ENCODE measurements around the gene LPP. TPM values are rescaled to one million over a fixed set of nuclear protein-coding genes. Genes with fewer than 3 reads are reported as not detected.
A peak's percentile ranks its signal among the peaks of the same experiment; 100 is the strongest.

LPP gene
- total and polyA plus RNA-seq, 2 of the 13 experiments (the other 11 are each of a cell fraction or from before 2014, with no cell fraction given) = 19.2 to 29.9 TPM

DNA sequence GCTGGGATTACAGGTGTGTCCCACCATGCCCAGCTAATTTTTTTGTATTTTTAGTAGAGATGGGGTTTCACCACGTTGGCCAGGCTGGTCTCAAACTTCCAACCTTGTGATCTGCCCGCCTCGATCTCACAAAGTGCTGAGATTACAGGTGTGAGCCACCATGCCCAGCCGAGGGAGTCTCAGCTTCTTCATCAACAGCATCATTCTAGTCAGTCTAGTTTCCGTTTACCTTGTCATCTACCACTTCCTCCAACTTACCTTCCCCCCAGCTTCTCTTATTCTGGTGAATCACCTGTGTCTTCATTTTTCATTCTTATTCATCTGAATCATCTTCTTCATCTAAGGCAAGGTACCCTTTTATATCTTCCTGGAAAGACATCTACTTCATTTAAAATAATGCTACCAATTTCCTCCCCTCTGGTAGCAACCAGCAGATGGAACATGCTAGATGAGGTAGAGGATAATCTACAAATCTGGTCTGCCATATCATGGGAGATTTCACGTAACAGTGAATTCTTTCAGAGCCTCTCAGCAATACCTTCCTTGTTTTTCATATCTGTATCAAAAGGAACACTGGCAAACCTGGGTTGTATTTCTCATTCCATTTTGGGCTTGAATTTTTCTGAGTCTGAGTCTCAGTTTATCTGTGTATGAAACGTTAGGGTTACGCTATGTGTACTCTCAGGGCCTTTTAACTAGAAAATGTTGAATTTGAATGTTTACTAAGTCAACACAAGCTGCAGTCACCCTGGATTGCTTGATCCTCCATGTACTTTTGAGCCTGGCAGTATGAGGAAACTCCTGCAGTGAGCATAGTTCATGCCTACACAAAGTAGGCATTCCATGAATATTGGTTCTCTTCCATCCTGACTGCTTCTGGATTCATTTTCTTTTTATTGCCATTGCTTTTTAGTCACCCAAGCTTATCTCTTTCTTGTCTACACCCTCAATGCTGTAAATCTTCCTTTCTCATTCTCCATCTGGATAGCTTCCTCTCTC, 16.8 kb downstream of the LPP start (continued):
- TF ChIP-seq, protein P1, sequence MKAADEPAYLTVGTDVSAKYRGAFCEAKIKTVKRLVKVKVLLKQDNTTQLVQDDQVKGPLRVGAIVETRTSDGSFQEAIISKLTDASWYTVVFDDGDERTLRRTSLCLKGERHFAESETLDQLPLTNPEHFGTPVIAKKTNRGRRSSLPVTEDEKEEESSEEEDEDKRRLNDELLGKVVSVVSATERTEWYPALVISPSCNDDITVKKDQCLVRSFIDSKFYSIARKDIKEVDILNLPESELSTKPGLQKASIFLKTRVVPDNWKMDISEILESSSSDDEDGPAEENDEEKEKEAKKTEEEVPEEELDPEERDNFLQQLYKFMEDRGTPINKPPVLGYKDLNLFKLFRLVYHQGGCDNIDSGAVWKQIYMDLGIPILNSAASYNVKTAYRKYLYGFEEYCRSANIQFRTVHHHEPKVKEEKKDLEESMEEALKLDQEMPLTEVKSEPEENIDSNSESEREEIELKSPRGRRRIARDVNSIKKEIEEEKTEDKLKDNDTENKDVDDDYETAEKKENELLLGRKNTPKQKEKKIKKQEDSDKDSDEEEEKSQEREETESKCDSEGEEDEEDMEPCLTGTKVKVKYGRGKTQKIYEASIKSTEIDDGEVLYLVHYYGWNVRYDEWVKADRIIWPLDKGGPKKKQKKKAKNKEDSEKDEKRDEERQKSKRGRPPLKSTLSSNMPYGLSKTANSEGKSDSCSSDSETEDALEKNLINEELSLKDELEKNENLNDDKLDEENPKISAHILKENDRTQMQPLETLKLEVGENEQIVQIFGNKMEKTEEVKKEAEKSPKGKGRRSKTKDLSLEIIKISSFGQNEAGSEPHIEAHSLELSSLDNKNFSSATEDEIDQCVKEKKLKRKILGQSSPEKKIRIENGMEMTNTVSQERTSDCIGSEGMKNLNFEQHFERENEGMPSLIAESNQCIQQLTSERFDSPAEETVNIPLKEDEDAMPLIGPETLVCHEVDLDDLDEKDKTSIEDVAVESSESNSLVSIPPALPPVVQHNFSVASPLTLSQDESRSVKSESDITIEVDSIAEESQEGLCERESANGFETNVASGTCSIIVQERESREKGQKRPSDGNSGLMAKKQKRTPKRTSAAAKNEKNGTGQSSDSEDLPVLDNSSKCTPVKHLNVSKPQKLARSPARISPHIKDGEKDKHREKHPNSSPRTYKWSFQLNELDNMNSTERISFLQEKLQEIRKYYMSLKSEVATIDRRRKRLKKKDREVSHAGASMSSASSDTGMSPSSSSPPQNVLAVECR (CRISPR knock-in tag; IDR thresholded peaks at IDR 0.05; ENCODE audit: borderline replicate concordance) = peak; percentile 32; the same call in 1 of the 2 replicates
- TF ChIP-seq, protein P2, sequence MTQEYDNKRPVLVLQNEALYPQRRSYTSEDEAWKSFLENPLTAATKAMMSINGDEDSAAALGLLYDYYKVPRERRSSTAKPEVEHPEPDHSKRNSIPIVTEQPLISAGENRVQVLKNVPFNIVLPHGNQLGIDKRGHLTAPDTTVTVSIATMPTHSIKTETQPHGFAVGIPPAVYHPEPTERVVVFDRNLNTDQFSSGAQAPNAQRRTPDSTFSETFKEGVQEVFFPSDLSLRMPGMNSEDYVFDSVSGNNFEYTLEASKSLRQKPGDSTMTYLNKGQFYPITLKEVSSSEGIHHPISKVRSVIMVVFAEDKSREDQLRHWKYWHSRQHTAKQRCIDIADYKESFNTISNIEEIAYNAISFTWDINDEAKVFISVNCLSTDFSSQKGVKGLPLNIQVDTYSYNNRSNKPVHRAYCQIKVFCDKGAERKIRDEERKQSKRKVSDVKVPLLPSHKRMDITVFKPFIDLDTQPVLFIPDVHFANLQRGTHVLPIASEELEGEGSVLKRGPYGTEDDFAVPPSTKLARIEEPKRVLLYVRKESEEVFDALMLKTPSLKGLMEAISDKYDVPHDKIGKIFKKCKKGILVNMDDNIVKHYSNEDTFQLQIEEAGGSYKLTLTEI (CRISPR knock-in tag; conservative IDR thresholded peaks at IDR 0.05) = no peak
- TF ChIP-seq, protein P3, sequence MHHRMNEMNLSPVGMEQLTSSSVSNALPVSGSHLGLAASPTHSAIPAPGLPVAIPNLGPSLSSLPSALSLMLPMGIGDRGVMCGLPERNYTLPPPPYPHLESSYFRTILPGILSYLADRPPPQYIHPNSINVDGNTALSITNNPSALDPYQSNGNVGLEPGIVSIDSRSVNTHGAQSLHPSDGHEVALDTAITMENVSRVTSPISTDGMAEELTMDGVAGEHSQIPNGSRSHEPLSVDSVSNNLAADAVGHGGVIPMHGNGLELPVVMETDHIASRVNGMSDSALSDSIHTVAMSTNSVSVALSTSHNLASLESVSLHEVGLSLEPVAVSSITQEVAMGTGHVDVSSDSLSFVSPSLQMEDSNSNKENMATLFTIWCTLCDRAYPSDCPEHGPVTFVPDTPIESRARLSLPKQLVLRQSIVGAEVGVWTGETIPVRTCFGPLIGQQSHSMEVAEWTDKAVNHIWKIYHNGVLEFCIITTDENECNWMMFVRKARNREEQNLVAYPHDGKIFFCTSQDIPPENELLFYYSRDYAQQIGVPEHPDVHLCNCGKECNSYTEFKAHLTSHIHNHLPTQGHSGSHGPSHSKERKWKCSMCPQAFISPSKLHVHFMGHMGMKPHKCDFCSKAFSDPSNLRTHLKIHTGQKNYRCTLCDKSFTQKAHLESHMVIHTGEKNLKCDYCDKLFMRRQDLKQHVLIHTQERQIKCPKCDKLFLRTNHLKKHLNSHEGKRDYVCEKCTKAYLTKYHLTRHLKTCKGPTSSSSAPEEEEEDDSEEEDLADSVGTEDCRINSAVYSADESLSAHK (CRISPR knock-in tag; IDR thresholded peaks at IDR 0.05; ENCODE audit: borderline replicate concordance) = no peak
- peak; percentile 82; the same call in 1 of the 2 replicates for TF ChIP-seq ZKSCAN8 (CRISPR knock-in tag; IDR thresholded peaks at IDR 0.05; ENCODE audit: borderline replicate concordance)
- TF ChIP-seq ISL2 (CRISPR knock-in tag; IDR thresholded peaks at IDR 0.05) = peak; percentile 98
- TF ChIP-seq ZNF3 (CRISPR knock-in tag; IDR thresholded peaks at IDR 0.05) = 0 out of 2 replicates have a peak, but pooled peaks have one; percentile 36
- TF ChIP-seq, protein P4, sequence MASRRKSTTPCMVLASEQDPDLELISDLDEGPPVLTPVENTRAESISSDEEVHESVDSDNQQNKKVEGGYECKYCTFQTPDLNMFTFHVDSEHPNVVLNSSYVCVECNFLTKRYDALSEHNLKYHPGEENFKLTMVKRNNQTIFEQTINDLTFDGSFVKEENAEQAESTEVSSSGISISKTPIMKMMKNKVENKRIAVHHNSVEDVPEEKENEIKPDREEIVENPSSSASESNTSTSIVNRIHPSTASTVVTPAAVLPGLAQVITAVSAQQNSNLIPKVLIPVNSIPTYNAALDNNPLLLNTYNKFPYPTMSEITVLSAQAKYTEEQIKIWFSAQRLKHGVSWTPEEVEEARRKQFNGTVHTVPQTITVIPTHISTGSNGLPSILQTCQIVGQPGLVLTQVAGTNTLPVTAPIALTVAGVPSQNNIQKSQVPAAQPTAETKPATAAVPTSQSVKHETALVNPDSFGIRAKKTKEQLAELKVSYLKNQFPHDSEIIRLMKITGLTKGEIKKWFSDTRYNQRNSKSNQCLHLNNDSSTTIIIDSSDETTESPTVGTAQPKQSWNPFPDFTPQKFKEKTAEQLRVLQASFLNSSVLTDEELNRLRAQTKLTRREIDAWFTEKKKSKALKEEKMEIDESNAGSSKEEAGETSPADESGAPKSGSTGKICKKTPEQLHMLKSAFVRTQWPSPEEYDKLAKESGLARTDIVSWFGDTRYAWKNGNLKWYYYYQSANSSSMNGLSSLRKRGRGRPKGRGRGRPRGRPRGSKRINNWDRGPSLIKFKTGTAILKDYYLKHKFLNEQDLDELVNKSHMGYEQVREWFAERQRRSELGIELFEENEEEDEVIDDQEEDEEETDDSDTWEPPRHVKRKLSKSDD (CRISPR knock-in tag; IDR thresholded peaks at IDR 0.05; ENCODE audit: low read depth) = peak; percentile 77; the same call in 1 of the 2 replicates
- TF ChIP-seq FOXO1 (CRISPR knock-in tag; IDR thresholded peaks at IDR 0.05) = peak; percentile 91
- no peak for TF ChIP-seq ZNF598 (CRISPR knock-in tag; IDR thresholded peaks at IDR 0.05; ENCODE audit: borderline replicate concordance)
- TF ChIP-seq, protein P5, sequence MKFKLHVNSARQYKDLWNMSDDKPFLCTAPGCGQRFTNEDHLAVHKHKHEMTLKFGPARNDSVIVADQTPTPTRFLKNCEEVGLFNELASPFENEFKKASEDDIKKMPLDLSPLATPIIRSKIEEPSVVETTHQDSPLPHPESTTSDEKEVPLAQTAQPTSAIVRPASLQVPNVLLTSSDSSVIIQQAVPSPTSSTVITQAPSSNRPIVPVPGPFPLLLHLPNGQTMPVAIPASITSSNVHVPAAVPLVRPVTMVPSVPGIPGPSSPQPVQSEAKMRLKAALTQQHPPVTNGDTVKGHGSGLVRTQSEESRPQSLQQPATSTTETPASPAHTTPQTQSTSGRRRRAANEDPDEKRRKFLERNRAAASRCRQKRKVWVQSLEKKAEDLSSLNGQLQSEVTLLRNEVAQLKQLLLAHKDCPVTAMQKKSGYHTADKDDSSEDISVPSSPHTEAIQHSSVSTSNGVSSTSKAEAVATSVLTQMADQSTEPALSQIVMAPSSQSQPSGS (CRISPR knock-in tag; IDR thresholded peaks at IDR 0.05) = peak; percentile 89
- TF ChIP-seq GATAD1 (CRISPR knock-in tag; IDR thresholded peaks at IDR 0.05) = peak; percentile 54
- no peak for TF ChIP-seq ZNF589 (CRISPR knock-in tag; conservative IDR thresholded peaks at IDR 0.05)
- TF ChIP-seq MIER3 (CRISPR knock-in tag; IDR thresholded peaks at IDR 0.05; ENCODE audit: borderline replicate concordance) = peak; percentile 89; the same call in 1 of the 2 replicates
